ENCODE data around the gene OAS1.
A peak's percentile ranks its signal among the peaks of the same experiment; 100 is the strongest.

Gene OAS1

DNA sequence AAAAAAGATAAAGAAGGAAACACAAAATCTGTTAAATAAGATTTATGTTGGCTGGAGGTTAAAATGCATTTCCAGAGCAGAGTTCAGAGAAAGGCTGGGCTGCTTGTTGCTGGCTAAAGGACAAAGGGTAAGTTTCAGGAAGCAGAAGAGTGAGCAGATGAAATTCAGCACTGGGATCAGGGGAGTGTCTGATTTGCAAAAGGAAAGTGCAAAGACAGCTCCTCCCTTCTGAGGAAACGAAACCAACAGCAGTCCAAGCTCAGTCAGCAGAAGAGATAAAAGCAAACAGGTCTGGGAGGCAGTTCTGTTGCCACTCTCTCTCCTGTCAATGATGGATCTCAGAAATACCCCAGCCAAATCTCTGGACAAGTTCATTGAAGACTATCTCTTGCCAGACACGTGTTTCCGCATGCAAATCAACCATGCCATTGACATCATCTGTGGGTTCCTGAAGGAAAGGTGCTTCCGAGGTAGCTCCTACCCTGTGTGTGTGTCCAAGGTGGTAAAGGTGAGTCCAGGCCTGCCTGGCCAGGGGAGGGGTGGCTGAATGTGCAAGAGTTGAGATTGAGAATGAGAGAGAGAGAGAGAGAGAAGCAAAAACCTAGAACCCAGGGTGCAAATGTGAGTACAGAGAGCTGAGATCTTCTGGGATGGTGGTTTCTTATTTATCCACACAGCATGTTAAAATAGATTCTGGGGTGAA, at the start of gene OAS1:
Gene OAS1 (plus strand): TSS at position 251 of the 703 bp plus-strand sequence. CDS start 78 bp downstream, at position 329.
- DNase-seq = peak; percentile 63

DNA sequence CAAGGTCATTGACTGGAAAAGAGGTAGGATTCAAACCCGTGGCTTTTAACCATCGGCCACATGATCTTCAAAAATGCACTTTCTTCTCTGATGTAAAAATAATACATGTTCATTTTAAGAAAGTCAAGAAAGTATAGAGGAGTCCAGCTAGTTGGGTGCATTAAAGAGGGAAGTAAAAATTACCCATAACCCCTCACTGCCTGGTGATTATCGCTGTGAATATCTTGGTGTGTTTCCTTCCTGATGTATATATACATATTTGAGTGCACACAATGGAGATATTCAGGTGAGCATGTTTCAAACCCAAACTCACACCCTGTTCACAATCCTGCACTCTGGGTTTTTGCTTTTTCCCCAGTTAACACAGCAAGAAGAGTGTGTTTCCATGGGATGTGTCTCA, 47.5 kb upstream of the OAS1 start:
- no peak for DNase-seq

DNA sequence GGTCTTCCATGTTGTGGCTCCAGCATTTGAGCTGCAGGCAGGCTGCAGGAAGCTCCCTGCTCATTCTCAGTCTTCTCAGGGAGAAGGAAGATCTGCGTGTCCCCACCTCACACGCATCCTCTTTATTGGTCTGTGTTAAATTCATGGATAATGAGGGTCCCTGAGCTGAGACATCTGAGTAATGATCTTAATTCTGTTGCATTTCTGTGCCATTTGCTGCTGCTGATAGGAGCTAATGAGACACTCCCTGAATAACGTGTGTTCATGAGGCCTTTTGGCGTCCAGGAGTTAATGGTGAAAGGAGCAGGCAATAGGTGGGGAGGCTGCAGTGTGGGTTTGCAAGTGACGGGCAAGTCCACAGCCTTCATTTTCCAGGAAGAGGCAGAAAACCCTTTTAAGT, 46.6 kb upstream of the OAS1 start:
- DNase-seq = no peak

DNA sequence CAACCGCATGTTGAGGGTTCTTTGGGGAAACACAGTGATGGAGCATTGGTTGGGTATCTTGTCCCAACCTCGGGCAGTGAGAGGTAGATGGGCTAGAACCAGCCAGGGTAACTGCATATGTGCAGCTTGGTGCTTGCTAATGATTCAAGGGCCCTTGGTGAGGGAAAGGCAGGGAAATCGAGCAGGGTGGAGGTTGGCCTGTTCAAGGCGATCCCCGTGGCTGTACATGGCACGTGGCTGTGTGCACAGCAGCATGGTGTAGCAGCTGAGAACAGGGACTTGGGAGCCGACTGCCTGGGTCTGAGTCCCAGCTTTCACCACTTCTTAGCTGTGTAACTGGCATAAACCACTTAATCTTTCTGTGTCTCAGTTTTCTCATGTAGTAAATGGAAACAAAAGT, 45.5 kb upstream of the OAS1 start:
- peak; percentile 38 for DNase-seq

DNA sequence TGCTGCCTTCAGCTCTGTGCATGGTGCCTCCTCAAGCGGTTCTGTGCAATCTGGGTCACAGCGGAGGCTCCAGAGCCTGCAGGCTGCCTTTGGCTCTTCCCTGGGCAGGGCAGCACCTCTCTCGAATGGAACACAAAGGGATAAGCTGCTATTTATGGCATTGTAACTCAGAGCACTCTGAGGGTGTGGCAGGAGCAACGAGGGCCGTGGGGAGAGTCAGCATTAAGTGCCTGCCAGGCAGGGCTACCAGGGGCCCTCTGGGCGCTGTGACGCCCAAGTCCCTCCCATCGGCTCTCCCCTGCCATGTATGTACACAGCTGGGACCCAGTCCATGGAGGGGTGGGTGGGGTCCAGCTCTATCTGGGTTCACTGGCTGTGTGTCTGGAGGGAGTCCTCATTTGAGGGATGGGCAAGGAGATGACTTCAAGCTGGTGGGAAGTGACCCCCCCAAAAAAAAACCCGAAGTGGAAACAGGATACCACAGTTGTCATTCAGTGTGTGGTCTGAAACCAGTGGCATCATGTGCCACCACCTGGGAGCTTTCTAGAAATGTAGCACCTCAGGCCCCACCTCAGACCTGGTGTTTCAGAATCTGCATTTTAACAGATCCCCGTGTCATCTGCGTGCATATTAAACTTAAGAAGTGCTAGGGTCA, 44.0 kb upstream of the OAS1 start:
- DNase-seq = peak; percentile 45

DNA sequence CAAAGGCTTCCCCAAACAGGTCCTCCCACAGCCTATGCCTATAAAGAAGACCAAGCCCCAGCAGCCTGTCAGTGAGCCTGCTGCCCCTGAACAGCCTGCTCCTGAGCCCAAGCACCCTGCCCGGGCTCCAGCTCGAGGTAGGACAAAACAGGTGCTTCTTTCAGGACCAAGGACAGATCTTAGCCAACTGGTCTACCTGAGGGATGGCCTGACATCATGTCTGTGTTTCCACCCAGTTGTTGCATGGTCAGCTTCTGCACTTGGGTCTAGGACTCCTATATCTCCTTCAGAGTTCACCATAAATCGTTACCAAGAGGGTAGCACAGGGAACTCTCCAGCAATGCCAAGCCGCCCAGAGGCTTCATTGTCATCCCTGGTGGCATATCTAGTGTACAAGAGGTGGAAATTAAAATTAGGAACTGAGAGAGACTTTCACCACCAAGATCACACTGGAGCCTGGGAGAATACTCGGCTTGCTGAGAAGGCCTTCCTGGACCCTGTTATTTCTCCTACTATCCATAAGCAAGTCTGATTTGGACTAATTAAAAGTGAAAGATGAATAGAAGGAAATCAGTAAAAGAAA, 38.2 kb upstream of the OAS1 start:
- DNase-seq = peak; percentile 78

DNA sequence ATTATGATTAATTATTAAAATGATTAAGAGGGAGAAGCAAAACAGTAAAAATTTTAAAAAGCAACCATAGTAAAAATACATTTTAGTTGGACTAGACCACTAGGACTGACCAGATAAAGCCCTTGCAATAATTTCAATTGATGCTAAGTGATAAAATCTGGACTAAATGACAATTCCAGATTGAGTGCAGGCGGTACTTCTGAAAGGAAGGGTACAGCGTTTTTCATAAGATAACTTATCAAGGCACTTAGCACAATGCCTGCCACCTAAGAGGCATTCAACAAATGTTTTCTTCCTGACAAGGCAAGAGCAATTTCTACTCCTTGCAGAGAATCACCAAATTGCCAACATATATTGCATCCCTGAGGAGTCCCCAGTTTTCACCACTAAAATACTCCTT, 37.7 kb upstream of the OAS1 start:
- no peak for DNase-seq

DNA sequence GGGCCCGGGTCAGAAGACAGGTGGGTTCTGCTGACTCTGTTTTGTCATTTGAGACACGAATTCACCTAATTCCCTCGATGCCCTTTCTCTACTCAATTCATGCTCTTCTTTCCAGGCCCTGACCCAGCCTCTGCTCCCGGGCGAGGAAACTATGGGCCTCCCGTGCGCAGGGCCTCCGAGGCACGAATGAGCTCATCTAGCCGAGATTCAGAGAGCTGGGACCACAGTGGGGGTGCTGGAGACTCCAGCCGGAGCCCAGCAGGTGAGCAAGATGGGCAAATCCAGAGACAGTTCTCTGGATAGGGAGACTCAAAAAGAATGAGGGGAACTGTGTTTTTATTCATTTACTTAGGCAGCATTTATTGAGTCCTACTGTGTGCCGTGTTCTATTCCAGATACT, 37.0 kb upstream of the OAS1 start:
- DNase-seq = peak; percentile 38

DNA sequence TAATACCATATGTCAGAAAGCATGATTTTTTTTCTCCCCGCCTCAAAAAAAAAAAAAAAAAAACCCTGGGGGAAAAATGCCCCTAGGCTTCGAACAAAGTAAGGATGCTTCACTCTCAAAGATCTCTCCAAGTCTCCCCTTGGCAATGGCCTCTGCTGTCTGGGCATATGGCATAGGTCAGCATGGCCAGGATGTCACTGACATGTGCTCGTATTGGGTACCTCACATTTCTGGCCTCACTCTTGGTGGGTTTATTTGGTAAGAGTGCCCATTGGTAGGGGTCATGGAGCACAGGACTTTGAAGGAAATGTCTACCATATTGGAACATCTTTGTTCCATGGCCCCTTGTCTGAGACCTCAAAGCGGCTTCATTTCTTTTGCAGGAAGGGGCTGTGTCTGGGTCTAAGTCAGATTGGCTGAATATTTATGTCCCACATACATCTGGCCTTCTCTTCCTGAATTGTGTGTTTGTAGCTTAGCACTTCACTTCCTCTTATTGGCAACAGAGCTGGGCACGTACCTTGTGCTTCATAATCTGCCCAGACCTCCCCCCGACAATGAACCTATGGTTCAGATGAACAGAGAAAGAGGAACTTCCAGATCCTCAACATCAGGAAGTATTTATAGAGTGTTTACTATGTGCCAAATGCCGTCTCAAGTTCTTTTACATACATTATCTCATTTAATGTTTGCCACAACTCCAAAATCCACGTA, 36.3 kb upstream of the OAS1 start:
- DNase-seq = peak; percentile 19

DNA sequence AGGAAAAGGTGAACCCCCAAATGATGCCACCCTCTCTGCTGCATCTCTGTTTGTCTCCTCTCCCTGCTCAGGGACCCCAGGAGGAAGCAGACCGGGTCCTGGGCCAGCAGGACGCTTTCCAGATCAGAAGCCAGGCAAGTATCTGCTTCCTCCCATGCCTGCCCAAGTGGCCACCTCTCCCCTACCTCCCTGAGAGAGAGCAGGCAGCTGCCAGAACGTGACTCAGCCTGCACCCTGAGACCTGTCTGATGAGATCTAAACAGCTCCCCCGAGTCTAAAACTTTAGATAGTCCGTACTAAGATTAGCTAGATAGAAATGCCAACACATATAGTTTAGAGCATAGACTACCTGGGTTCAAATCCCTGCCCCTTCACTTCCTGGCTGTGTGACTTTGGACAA, 31.2 kb upstream of the OAS1 start:
- peak; percentile 46 for DNase-seq

DNA sequence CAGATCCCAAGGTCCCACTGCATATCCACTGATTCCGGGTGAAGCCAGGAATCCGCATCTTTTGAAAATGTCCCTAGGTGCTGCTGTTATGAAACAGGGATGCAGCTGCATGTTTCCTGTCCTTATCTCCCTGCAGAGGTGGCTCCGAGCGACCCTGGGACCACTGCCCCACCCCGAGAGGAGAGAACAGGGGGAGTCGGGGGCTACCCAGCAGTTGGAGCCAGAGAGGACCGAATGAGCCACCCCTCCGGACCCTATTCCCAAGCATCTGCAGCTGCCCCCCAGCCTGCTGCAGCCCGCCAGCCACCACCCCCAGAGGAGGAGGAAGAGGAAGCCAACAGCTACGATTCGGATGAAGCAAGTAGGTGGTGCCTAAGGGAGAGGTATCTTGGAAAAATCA, 30.3 kb upstream of the OAS1 start:
- peak; percentile 54 for DNase-seq

DNA sequence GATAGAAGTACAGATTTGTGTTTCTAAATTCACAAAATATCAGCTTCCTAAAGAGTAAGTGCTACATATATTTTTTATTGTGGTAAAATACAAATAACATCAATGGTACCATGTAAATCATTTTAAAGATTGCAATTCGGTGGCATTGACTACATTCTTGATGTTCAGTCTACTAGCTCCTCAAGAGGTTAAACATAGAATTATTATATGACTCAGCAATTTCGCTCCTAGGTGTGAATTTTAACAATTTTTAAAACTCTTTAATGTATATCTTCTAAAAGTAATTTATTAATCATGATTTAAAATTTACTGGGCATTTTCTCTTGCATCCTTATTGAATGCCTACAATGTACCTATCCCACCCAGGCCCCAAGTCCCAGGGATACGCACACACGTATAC, 29.8 kb upstream of the OAS1 start:
- DNase-seq = no peak

DNA sequence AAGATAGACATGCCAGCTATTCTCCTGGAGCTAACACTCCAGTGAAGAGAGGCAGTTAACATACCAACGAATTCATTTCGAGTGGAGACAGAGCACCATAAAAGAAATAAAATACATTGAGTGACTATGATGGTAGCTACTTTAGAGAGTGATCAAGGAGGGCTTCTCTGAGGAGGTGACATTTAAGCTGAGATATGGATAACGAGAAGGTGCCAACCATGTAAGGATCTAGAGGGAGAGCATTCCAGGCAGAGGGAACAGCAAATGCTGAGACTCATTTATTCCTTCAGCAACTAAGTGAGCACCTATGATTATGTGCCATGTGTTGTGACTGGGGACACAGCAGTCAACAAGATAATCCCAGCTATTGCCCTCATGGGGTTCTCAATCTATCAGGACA, 28.3 kb upstream of the OAS1 start:
- DNase-seq = no peak

DNA sequence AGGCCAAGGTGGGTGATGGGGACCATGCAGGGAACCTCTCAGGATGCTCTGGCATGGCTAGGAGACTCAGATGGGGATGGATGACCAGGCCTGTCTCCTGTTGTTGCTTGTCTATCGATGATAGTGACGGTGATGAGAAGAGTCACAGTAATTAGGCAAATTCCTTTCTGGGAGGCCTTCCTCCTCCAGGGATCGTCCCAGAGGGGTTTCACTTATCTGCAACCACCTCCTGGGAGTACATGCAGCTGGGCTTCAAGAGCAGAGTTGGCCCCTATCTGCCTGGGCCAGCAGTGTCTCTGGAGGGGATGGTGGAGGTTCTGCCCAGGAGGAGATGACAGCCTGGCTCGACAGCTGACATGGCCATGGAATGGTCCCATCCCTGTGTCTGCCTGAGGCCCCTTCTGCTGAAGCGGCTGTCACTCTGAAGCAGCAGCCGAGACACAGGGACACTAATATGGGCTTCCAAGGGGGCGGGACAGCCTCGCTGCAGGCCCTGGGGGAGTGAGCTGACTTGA, 27.5 kb upstream of the OAS1 start:
- DNase-seq = peak; percentile 54

DNA sequence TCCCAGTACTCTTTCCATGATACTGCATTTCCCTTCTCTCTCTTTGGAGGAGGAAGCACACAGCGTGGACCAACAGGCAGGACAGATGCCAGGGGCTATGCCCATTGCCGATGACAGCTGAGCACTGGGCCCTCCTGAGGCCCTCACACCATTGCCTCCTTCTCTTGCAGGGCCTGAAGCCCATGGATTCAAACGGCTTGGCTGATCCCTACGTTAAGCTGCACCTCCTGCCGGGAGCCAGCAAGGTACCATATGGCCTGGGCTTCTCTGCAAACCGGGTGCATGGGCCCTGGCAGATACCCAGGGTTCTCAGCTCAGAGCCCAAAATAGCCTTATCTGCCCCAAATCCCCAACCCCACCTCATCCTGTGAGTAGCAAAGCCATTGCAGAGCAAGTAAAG, 25.2 kb upstream of the OAS1 start:
- peak; percentile 48 for DNase-seq

DNA sequence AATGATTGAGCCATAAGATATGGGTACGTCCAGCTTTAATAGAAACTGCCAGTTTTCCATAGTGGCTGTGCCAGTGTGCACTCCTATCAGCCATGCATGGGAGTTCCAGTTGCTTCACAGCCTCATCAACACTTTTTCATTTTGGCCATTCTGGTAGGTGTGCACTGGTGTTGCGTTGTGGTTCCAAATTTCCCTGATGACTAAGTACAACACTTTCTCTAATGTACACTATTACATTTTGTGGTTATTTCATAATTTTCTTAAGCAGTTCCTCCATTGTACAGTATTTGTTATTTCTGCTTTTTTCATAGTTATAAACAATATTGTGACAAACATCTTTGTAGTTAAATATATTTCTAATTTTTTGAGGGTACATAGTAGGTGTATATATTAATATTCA, 21.5 kb upstream of the OAS1 start:
- no peak for DNase-seq

DNA sequence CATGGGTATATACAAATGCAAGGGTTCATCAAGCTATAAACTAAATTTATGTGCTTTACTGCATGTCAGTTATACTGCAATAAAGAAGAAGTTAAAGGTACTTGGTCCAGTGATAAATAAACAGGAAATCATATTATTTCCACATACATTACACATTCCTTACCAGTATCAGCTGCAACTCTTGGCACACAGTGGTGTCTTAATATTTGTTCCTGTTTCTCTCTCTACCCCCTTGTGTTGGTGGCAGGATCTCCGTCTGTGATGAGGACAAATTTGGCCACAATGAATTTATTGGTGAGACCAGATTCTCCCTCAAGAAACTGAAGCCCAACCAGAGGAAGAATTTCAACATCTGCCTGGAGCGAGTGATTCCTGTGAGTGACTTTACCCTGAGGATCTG, 19.2 kb upstream of the OAS1 start:
- DNase-seq = no peak

DNA sequence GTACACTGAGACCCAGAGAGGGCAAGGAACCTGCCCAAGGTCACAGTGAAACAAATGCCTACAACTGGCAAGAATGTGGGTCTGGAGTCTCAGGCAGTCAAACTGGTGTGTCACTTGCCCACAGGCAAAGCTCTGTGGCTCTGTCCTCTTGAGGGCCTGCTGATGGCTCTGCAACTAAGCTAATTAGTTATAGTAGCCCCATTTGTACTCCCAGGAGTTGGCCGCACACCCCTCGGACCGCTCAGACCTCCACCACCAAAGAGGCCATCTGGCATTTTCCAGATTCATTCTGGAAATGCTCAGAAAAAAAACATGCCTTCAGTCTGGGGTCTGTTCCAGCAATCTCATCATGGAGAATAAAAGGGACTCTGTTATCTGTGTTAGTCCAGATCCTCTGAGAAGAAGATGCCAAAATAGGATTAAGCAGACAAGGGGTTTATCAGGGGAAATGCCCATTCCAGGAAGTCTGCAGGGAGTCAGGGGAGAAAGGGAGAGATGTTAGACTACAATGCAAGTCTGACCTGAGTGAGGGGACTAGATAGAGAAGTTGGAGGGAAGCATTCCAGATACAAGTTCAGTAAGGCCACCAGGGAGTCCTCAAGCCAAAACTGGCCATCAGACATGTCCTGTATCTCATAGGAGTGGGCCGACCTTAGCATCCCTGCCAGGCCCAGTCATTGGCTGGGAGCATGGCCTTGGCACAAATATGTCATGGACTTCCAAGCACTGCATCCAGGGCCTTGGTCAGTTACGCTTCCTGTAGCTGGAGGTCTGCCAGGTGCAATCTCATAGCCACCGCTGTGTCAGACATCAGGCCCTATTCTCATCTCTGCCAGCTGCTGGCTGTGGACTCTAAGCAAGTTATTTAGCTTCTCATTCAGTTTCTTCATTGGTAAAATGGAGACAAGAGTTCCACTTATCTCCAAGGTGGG, 15.4 kb upstream of the OAS1 start:
- DNase-seq = no peak

DNA sequence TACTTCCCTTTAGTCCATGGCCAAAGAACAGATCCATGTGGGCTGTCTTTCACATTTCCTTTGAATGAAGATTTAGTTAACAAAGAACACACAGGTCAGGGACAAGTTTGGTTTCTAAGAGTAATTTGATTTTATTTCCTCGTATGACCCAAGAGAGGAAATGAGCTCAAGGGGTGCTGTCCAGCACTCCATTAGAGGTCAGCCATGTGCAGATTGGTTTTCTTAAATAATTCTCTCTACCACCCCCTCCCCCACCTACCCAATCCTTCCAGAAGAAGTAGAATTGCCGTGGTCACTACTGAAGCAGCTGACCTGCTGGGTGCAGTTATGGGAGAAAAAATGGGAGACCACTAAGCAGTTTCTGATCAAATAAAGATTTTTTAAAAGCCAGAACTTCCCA, 13.9 kb upstream of the OAS1 start:
- DNase-seq = no peak

DNA sequence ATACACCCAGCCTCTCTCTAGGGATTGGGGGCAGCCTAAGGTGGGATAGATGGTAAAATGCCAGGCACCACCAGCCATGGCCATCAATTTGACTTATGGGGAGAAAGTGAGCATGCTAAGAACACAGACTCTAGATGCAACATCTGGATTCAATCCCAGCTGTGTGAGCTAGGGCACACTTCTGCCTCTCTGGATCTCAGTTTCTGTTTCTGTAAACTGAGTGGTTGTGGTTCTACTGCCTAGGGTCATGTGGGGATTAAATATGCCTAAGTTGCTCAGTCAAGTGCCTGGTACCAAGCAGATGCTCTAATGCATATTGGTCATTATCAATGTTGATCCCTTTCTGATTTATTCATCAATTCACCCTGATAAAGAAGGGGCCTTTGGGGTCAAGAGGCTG, 12.6 kb upstream of the OAS1 start:
- DNase-seq = no peak

DNA sequence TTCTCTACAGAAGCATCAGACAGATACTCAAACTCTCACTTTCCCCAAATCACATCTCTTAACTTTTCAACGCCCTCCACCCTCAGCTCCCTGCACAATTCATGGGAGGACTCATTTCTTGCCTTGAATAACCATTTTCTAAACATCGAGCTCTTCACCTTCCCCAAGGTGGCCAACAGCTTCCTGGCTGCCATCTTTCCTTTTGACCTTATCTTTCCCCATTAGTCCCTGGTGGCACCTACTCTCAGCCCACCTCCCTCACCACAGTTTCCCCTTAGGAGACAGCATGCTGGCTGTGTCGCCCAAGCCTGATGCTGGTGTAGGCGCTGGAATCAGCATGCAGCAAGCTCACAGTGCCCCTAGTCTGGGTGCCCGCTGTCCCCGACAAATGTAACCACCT, 8.4 kb upstream of the OAS1 start:
- DNase-seq = no peak
